Measurements from ENCODE around the gene MIS18A.

The MIS18A gene

DNA sequence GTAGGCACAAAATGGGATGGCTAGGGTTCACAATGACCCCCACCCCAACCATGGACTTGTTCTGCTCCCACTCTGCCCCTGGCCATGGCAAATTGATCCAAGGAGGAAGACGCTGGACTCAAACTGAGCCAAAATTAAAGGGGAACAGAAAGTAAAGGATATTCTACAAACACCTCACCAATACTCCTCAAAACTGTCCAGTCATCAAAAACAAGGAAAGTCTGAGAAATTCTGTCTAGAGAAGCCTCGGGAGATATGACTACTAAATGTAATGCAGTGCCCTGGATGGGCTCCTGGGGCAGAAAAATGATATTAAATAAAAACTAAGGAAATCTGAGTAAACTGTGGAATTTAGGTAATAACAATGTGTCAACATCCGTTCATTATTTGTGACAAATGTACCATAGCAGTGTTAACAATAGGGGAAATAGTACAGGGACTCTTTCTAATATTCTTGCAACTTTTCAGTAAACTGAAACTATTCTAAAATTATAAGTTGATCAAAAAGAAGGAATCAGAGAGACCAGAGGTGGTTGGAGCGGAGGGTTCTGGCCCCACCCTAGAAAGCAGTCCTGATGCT is 45.0 kb downstream of the MIS18A start:
- Histone ChIP-seq H4K20me1 (ENCODE audit: insufficient read depth, low read length, poor library complexity, severe bottlenecking) (no peaks in the 10 kb centered on the region), H3K9me3 (ENCODE audit: insufficient read depth, low read depth, low read length) (no peaks in the 10 kb centered on the region; the same call in 1 of the 2 replicates), H3K9me2 (replicated peaks; ENCODE audit: low read depth, low read length) (no peaks in the 10 kb centered on the region), H3K4me3 (ENCODE audit: low read length, poor library complexity, severe bottlenecking) (no peak overlapping the region), H2AFZ (ENCODE audit: low read length) (no peak overlapping the region), H3K9ac (ENCODE audit: low read depth, low read length, poor library complexity, severe bottlenecking) (no peak overlapping the region), H3F3A (ENCODE audit: low read depth) (no peaks in the 10 kb centered on the region), H3K79me2 (ENCODE audit: insufficient read depth, low read length) (no peaks in the 10 kb centered on the region), H3K4me1 (ENCODE audit: insufficient read depth, low read length, poor library complexity, severe bottlenecking) (no peaks in the 10 kb centered on the region), H3K27me3 (ENCODE audit: insufficient read depth, low read length, poor library complexity, severe bottlenecking) (no peaks in the 10 kb centered on the region), H3K4me2 (ENCODE audit: low read depth, low read length, poor library complexity, severe bottlenecking) (no peak overlapping the region), H3K36me3 (ENCODE audit: insufficient read depth, low read length) (no peaks in the 10 kb centered on the region)
- no peak for TF ChIP-seq EZH2phosphoT487 (IDR thresholded peaks at IDR 0.05; ENCODE audit: borderline replicate concordance)
- TF ChIP-seq, protein P1, sequence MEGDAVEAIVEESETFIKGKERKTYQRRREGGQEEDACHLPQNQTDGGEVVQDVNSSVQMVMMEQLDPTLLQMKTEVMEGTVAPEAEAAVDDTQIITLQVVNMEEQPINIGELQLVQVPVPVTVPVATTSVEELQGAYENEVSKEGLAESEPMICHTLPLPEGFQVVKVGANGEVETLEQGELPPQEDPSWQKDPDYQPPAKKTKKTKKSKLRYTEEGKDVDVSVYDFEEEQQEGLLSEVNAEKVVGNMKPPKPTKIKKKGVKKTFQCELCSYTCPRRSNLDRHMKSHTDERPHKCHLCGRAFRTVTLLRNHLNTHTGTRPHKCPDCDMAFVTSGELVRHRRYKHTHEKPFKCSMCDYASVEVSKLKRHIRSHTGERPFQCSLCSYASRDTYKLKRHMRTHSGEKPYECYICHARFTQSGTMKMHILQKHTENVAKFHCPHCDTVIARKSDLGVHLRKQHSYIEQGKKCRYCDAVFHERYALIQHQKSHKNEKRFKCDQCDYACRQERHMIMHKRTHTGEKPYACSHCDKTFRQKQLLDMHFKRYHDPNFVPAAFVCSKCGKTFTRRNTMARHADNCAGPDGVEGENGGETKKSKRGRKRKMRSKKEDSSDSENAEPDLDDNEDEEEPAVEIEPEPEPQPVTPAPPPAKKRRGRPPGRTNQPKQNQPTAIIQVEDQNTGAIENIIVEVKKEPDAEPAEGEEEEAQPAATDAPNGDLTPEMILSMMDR (conservative IDR thresholded peaks at IDR 0.05; ENCODE audit: low read length) = no peak

DNA sequence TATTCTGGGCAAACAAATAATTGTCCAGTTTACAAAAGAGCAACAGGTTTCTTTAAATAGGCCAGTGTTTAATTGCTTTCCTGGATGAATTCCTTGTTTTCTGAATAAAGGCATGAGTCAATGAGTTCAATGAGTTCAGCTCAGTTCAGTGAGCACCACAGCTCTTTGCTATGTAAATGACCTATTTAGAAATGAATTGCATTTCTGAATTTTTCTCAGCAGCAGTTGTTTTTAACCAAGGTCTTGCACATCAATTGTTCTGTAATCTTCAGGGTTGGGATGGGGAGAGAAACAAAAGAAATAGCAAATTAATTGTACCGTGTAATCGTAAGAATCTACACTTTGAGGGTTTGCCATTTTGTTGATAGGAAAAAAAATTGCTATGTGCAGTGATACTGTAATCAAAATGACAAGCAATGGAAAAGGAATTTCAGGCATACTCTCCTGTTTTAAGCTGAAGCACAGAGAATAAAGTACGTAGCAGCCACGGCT is 45.7 kb downstream of the MIS18A start:
- Histone ChIP-seq H3K4me1 (ENCODE audit: insufficient read depth, low read length, poor library complexity, severe bottlenecking) (no peaks in the 10 kb centered on the region), H3K9me2 (replicated peaks; ENCODE audit: low read depth, low read length) (no peaks in the 10 kb centered on the region), H3K4me3 (ENCODE audit: low read length, poor library complexity, severe bottlenecking) (no peak overlapping the region), H3K4me2 (ENCODE audit: low read depth, low read length, poor library complexity, severe bottlenecking) (no peak overlapping the region), H2AFZ (ENCODE audit: low read length) (no peak overlapping the region), H3K9ac (ENCODE audit: low read depth, low read length, poor library complexity, severe bottlenecking) (no peak overlapping the region), H4K20me1 (ENCODE audit: insufficient read depth, low read length, poor library complexity, severe bottlenecking) (no peaks in the 10 kb centered on the region), H3K79me2 (ENCODE audit: insufficient read depth, low read length) (no peaks in the 10 kb centered on the region), H3K27me3 (ENCODE audit: insufficient read depth, low read length, poor library complexity, severe bottlenecking) (no peaks in the 10 kb centered on the region), H3K36me3 (ENCODE audit: insufficient read depth, low read length) (no peaks in the 10 kb centered on the region), H3F3A (ENCODE audit: low read depth) (no peaks in the 10 kb centered on the region), H3K9me3 (ENCODE audit: insufficient read depth, low read depth, low read length) (no peaks in the 10 kb centered on the region; the same call in 1 of the 2 replicates)
- TF ChIP-seq EZH2phosphoT487 (IDR thresholded peaks at IDR 0.05; ENCODE audit: borderline replicate concordance) = no peak
- TF ChIP-seq, protein P1 (conservative IDR thresholded peaks at IDR 0.05; ENCODE audit: low read length) = no peak

DNA sequence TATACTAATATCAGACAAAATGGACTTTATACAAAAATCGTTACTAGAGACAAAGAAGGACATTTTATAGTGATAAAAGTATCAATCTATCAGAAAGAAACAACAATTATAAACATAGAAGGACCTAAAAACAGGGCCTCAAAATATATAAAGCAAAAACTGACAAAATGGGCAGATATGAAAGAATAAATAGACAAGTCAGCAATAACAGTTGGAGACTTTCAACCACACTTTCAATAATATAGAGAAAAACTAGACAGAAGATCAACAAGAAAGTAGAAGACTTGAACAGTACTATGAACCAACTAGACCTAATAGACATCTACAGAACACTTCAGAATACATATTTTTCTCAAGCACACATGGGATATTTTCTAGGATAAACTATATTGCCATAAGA is 52.4 kb downstream of the MIS18A start:
- Histone ChIP-seq H4K20me1 (ENCODE audit: insufficient read depth, low read length, poor library complexity, severe bottlenecking) (no peaks in the 10 kb centered on the region), H3K79me2 (ENCODE audit: insufficient read depth, low read length) (no peaks in the 10 kb centered on the region), H3F3A (ENCODE audit: low read depth) (no peaks in the 10 kb centered on the region), H3K27me3 (ENCODE audit: insufficient read depth, low read length, poor library complexity, severe bottlenecking) (no peaks in the 10 kb centered on the region), H3K36me3 (ENCODE audit: insufficient read depth, low read length) (no peaks in the 10 kb centered on the region), H2AFZ (ENCODE audit: low read length) (no peak overlapping the region), H3K9ac (ENCODE audit: low read depth, low read length, poor library complexity, severe bottlenecking) (no peak overlapping the region), H3K4me2 (ENCODE audit: low read depth, low read length, poor library complexity, severe bottlenecking) (no peak overlapping the region), H3K9me3 (ENCODE audit: insufficient read depth, low read depth, low read length) (no peaks in the 10 kb centered on the region), H3K9me2 (replicated peaks; ENCODE audit: low read depth, low read length) (no peaks in the 10 kb centered on the region; the same call in 1 of the 2 replicates), H3K4me1 (ENCODE audit: insufficient read depth, low read length, poor library complexity, severe bottlenecking) (no peaks in the 10 kb centered on the region), H3K4me3 (ENCODE audit: low read length, poor library complexity, severe bottlenecking) (no peak overlapping the region)
- TF ChIP-seq, protein P1 (conservative IDR thresholded peaks at IDR 0.05; ENCODE audit: low read length) = no peak
- no peak for TF ChIP-seq EZH2phosphoT487 (IDR thresholded peaks at IDR 0.05; ENCODE audit: borderline replicate concordance)
